ENCODE data around the gene ZNF180. TPM values are rescaled to one million over a fixed set of nuclear protein-coding genes. Genes with fewer than 3 reads are reported as not detected.
"Not testable (repeated sequence)": the region's sequence is repeated elsewhere in the genome, so short reads cannot be mapped to it uniquely, and the experiment has no call there.

The ZNF180 gene
- polyA plus RNA-seq (ENCODE audit: insufficient read depth in 1 of 5, insufficient read length in 5 of 5, low replicate concordance in 1 of 5) = 10 to 100 TPM; 11.0 to 18.6 (median 16.1) TPM
- long read RNA-seq, donor 1, full-length matches to known transcripts = 3 of 3 reads
- long read RNA-seq, donor 1, partial matches to known transcripts = 0 of 3 reads
- long read RNA-seq, donor 1, other reads (novel, unspliced or antisense) = 0 of 3 reads
- long read RNA-seq, donor 2, full-length matches to known transcripts = 2 of 2 reads
- long read RNA-seq, donor 2, partial matches to known transcripts = 0 of 2 reads
- long read RNA-seq, donor 2, other reads (novel, unspliced or antisense) = 0 of 2 reads
- long read RNA-seq, donor 3, partial matches to known transcripts = 0 of 2 reads
- long read RNA-seq, donor 3, other reads (novel, unspliced or antisense) = 0 of 2 reads
- long read RNA-seq, donor 4, partial matches to known transcripts = 0 of 2 reads
- long read RNA-seq, donor 4, other reads (novel, unspliced or antisense) = 0 of 2 reads
- long read RNA-seq, donor 5, full-length matches to known transcripts = 2 of 2 reads
- long read RNA-seq, donor 5, partial matches to known transcripts = 0 of 2 reads
- long read RNA-seq, donor 5, other reads (novel, unspliced or antisense) = 0 of 2 reads
- long read RNA-seq, donor 6, partial matches to known transcripts = 0 of 3 reads
- long read RNA-seq, donor 6, other reads (novel, unspliced or antisense) = 0 of 3 reads
- long read RNA-seq, donor 7, partial matches to known transcripts = 0 of 2 reads
- long read RNA-seq, donor 7, other reads (novel, unspliced or antisense) = 0 of 2 reads
- long read RNA-seq, donor 8, partial matches to known transcripts = 0 of 1 reads
- long read RNA-seq, donor 8, other reads (novel, unspliced or antisense) = 0 of 1 reads

DNA sequence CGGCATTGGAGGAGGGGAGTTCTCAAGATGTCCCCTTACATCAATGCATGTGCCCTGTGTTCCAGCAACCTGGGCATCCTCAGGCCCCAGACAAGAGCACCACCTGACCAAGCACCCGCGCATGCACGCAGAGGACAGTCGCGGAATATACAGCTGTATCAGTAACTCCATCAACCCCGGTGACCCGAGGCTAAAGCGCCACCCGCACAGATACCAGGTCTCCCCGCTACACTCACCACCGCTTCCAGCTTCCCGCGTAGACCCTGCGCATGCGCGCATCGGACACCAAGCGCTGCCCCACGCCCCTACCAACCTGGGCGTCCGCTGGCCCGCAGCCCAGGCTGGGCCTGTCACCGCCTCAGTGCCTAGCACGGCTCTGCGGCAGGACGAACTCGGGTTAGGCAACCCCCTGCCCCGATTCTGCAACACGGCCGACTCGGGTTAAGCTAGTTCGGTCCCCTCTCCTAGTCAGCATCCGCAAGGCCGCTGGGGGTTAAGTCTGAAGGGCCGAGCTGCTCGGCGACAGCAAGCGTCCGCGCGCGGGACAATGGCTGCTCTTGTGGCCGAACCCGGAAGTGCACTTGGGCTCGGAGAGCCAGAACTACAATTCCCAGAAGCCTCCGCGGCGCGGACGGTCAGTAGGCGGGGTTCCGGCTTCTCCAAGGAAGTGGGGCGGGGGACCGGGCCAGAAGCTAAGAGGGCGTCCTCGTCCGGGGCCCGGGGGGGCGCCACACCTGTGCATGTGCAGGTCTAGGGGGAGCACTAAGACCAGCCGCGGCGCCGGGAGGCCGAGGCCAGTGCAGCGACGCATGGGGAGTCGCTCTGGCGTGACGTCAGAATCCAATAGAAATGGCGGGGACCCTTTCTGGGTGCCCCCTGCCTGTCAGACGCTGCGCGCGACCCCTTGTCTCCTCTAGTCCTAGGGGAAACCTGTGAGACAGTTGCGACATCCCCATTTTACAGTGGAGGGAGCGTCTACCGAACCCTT, at the start of gene ZNF180:
Gene ZNF180 (minus strand): TSS at position 561 of the 988 bp plus-strand sequence. CDS start 3,188 bp downstream, outside the sequence.
- DNase-seq = peak; percentile 98

DNA sequence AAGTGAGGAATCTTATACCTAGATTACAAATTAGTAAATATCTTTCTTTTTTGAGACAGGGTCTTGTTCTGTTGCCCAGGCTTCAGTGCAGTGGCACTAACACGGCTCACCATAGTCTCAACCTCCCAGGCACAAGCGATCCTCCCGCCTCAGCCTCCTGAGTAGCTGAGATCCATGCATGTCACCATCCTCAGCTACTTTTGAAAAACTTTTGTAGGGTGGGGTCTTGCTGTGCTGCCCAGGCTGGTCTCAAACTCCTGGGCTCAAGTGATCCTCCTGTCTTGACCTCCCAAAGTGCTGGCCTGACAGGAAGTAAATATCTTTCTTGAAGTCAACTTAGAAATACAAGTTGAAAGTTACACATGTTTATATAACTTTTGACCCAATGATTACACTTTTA, 49.2 kb upstream of the ZNF180 start:
- no peak for DNase-seq

DNA sequence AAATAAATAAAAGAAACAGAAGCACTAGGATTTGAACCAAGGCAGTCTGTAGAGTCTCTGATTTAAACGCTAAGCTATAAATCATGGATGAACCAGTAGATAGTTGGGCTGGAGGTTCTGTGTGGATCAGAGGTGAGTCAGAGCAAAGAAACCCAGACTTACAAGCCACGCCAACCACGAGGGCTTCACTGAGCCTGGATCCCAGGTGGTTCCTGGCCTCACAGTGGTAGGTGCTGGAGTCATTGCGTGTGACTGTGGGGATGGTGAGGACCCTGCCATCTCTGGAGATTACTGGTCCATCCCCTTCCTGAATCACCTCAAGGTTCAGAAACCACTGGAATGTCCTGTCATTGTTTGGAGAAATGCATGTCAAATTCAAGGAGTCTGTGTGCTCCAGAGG, 48.4 kb upstream of the ZNF180 start:
- no peak for DNase-seq

DNA sequence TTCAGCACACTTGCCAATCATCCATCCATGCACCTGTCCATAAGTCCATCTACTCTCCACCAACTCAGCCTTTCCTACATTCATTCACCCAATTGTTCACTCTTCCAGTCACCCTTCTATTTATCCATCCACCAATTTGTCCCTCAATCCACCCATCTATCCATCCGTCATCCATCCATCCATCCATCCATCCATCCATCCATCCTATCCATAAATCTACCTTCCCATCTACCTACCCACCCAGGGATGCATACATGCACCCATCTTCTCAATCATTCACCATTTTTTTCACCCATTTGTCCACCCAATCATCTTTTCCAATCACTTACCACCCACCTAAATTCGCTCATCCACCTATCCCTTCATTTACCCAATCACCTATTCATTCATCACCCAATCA, 43.7 kb upstream of the ZNF180 start:
- DNase-seq = no peak

DNA sequence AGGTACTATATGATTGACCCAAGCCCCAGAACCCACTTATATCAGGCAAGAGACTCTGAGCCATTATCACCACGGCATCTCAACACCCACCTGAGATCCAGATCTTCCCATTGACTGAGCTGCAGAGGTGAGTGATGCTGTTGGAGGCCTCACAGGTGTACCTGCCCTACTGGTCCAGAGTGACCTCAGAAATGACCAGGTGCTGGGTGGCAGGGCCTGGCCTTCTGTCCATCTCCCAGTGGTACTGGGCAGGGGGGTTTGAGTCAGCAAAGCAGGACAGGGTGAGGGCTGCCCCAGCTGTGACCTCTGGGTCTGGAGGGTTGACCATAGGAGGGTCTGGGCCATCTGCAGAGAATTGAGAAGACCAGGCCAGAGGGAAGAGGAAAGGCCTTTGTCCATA, 42.3 kb upstream of the ZNF180 start:
- no peak for DNase-seq

DNA sequence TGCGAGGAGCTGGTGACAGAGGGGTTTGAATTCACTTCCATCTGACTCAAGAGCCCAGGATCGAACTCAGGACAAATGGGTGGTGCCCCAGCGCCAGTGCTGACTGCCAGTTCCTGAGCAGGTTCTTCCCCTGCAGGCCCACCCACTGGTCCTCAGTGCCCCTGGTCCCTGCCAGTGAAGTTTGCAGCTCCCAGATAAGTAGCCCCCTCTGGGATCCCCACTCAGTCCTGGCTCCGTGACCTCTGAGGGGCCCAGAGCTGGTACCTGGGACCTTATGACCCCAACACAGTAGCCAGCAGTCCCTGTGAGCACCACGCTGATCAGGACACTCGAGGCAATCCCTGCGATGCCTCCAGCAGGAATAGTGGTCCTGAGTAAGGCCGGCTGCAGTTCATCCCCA, 40.4 kb upstream of the ZNF180 start:
- no peak for DNase-seq

DNA sequence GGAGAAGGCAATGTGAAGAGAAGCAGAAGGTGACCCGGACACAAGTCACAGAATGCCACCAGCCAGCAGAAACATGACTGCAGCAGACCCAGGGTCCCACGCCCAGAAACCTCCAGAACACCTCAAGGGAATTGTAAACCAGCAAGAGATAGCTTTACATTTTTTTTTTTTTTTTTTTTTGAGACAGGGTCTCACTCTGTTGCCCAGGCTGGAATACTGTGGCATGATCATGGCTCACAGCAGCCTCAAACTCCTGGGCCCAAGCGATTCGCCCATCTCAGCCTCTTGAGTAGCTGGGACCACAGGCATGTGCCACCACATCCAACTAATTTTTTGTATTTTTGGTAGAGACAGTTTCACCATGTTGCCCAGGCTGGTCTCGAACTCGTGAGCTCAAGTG, 39.7 kb upstream of the ZNF180 start:
- DNase-seq = no peak

DNA sequence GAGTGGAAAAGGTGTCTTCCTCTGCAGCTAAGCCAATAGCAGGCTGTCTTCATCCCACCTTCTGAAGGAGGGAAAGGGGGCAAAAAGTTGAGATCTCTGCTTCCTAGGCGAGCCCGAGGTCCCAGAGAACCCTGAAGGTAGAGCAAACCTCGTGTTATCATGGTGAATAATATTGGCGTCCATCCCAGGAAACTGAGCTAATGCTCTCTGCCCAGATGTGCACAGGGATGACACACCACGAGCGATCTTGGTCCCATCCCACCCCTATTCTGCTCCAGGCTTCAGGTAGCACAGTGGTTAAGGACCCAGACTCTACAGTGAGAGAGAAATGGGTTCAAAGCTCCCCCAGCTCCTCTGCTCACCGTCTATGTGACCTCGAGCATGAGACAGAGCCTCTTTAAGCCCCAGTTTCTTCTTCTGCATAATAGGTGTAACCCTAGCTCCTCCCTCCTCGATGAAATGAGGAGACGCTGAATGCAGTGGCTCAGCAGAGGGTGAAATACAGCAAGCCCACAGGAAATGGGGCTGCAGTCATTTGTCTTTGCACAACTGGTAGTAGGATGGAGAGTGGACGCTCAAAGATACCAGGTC, 39.0 kb upstream of the ZNF180 start:
- DNase-seq = no peak

DNA sequence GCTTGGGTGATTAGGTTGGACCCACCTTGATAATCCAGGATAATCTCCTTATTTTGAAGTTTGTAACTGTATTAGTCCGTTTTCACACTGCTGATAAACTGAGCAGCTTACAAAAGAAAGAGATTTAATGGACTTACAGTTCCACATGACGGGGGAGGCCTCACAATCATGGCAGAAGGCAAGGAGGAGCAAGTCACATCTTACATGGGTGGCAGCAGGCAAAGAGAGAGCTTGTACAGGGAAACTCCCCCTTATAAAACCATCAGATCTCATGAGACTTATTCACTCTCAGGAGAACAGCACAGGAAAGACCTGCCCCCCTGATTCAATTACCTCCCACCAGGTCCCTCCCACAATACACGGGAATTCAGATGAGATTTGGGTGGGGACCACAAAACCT, 35.0 kb upstream of the ZNF180 start:
- DNase-seq = not testable (repeated sequence)

DNA sequence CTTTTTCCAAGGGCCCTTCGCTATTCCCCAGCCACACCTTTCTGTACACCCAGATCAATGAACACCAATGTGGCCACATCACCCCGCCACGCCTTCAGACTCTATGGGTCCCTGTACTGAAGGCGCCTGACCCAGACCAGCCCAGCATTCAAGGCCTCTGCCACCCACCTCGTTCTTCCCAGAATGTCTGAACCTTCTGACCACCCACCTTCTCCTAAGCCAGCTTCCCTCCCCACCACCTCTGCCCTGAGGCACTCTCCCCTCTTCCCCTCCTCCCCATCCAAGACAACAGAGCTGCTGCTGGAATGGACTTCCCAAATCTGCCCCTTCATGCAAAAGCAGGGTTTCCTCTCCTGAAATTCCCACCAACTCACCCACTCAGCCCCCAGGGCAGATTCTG, 32.5 kb upstream of the ZNF180 start:
- no peak for DNase-seq

DNA sequence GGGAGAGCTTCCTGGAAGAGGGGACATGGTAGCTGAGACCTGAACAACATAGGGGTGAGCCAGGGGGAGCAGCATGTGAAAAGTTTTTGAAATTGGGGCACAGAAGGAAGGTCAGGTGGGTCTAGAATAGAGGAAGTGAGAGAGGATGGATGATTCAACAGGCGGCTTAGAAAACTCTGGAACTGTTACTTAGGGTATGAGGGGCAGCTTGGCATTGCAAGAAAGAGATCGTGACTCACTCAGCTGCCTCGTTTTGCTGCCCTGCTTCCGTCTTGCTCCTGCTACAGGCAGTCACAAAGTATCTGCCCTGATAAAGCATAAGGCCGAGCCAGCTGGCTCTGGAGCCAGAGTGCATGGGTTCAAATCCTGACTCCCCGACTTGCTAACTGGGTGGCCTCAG, 30.5 kb upstream of the ZNF180 start:
- no peak for DNase-seq

DNA sequence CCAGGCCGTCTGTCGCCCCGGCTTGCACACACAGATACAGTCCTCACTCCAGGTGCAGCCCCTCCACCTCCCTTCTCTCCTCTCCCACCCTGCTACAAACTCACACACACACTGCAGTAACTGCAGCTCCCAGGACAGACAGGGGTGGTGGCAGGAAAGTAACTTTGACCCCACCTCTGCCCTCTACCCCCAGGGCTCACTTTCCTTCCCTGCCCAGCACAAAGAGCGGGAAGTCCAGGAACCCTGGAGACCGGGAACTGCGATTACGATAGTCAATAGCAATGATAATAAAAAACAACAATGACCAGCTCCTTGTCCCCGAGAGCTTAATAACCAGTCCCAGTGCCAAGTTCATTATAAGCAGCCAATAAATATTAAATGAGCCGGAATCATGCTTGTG, 29.2 kb upstream of the ZNF180 start, which contains the start of gene CEACAM20:
Gene CEACAM20 (minus strand): TSS at position 140 of the 400 bp plus-strand sequence. CDS start 166 bp downstream, outside the sequence.
- DNase-seq = no peak

DNA sequence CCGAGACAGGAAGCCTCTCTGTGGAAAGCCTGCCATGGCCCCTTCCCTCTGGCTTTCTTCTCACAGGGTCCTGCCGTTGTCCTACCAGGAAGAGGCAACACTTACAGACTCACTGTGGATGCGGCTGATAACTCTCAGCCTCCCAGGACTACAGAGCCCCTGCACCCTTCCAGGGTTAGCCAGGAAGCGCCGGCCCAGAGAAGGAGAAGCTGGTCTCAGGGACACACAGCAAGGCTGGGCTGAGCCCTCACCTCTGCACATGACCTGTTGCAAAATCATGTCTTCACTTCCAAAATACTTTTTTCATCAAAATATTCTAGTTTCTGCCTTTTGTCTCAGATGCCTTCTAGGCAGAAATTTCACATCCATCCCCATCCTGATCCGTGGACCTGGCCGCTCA, 27.2 kb upstream of the ZNF180 start:
- DNase-seq = no peak

DNA sequence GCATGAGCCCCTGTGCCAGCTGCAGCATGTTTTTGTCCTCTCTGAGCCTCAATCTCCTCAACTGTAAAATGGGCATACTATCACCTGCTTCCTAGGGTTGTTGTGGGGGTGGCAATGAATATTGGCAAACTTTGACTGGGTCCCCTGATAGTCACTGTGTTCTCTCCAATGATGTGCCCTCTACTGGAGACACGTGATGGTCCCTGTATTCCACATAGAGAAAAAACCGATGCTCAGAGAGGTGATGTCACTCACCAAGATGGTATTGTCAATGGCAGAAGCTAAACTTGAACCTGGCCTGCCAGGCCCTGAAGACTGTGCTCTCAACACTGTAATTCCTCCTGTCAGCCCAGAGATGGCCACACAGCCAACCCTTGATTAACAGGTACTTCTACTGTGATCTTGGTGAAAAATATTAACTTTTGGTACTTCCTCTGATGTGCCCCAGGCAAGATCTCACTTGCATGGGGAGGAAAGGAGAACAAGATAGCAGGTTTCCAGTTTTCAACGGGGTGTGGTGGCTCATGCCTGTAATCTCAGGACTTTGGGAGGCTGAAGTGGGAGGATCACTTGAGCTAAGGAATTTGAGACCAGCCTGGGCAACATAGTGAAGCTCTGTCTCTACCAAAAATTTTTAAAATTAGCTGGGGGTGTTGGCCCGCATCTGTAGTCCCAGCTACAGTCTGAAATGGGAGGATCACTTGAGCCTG, 25.6 kb upstream of the ZNF180 start:
- no peak for DNase-seq

DNA sequence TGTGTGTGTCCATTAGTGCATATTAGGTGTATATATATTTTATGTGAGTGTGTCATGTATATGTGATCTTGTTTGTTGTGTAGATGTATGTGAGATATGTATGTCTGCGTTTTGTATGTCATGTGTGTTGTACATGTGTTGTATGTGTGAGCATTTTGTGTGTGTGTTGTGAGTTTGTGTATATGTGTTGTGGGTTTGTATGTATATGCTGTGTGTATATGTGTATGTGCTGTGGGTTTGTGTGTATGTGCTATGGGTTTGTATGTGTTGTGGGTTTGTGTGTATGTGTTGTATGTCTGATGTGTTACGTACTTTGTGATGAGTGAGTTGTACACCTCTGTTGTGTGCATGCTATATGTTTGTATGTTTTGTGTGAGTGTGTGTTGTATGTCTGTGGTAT, 21.0 kb upstream of the ZNF180 start:
- DNase-seq = no peak

DNA sequence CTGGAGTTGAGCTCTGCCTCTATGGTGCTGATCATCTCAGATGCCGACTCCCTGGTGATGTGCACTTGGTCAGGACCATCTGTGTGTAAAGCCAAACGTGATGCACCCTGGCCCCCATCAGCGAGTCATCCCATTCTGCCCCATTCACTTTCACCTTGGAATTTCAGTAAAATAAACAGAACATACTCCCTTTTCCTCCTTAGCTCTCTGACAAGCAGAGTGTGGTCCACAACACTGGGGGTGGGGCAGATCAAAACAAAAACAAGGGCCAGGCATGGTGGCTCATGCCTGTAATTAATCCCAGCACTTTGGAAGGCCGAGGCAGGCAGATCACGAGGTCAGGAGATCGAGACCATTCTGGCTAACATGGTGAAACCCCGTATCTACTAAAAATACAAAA, 16.8 kb upstream of the ZNF180 start:
- no peak for DNase-seq

DNA sequence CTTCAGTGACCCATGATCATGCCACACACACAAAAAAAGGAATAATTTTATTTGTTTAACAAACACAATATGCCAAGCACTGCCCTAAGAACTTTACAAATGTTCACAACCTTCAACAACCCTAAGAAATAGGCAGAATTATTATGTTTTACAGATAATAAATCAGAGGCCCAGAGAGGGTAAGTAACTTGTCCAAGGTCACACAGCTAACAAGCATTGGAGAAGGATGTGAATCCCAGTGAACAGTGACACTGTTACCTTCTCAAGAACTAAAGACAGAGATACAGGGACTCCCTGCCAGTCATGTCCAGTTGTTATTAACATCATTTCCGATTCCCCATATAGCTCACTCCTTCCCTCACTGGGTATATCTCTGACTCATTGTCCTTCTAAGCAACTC, 15.6 kb upstream of the ZNF180 start:
- DNase-seq = no peak

DNA sequence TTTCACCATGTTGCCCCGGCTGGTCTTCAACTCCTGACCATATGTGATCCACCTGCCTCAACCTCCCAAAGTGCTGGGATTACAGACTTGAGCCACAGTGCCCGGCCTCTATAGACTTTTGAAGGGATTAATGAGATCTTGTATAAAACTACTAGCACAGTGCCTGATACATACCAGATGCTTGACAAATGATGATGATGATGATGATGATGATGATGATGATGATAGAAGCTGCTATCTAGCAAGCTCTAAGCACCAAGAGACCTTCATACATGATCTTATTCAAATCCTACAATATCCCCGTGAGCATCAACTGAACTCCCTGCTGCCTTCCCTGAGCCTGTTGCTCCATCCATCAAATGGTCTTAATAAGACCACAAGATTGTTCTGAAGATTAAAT, 14.7 kb upstream of the ZNF180 start:
- DNase-seq = no peak

DNA sequence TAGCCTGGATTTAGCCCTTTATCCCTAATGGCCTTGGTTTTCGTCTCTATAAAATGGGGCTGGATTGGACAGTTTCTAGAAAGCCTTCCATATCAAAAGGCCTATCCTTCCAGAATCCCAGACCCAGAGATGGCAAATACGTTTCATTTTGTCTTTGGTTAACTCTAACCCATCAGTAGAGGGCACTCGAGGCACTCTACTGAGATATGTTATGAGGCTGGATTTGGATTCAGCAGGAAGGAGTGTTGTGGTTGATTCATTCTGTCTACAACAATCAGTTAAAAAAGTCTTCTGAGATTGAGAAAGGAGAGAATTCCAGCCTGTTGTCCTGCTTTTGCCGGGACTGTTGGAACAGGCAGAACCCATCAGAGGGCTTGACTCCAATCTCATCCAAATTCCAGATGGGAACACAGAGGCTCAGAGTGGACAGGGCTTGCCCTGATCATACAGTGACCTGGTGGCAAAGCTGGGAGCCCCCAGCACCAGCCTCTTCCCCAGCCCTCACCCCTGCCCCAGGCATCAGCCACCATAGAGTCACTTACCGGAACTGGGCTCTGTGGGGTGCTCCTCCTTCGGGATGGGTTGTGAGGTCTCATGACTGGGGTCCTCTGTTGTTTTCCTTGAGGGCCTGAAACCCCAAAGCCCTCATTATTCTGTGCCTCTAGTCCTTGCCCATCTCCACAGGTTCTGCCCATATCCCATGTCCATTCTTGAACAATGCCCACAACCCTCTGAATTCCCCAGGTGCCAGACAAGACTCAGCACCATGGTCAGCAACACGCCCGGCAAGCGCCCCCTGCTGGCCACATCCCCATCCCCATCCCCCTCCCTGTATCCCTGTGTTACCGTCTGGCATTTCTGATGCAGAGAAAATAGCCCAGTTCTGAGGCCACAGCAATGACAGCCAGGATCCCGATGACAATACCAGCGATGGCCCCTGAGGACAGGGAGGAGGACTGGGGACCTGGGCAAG, 12.3 kb upstream of the ZNF180 start:
- DNase-seq = no peak

All from right lung (tissue), 10 donors.